Left renal cortex interstitium (tissue), 4 donors: ENCODE results near the gene SLC7A8. TPM values are rescaled to one million over a fixed set of nuclear protein-coding genes. Genes with fewer than 3 reads are reported as not detected.

Experiments
- DNase-seq, 4 donors: peaks; one replicate each; pipeline ENCODE4 v3.0.0-alpha.2; 2013; ENCODE audit warnings: low read depth in 4 of 4, low spot score in 2 of 4, missing footprints in 1 of 4
- polyA plus RNA-seq, 4 donors: library from polyadenylated mRNA; unstranded; fragments of 120-200 nt; gene quantifications; one replicate each; pipeline ENCODE4 v1.2.1, GENCODE V29; 2013; ENCODE audit not compliant: insufficient read length in 4 of 4

SLC7A8 gene
- polyA plus RNA-seq, 4 donors, result 80.6 to 108 (median 96.2) TPM

DNA sequence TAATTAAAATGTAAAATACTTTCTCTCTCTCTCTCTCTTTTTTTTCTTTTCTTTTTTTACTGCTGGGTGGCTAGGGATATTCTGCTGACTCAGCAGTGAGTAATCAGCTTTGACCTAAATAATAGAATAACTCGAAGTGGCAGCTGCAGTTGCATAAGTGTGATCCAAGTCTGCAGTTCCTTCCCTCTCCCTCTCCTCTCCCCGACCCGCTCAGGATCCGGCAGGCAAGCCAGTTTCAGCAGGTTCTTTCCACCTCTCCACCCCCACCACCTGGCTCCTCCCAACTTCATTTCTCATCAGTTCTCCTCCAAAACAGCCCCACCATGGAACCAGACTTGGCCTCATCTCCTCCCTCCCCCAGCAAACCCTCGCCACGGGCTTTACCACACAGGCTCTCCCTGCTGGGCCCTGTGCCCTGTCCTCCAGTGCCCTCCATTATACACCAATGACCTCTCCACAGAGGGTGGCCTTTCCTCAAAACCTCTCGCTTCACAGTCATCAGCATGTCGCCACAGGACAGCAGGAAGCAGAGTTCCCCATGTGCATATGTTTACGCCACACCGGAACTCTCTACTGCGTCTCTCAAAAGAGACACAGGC, 22.4 kb downstream of the SLC7A8 start:
- no peak for DNase-seq

DNA sequence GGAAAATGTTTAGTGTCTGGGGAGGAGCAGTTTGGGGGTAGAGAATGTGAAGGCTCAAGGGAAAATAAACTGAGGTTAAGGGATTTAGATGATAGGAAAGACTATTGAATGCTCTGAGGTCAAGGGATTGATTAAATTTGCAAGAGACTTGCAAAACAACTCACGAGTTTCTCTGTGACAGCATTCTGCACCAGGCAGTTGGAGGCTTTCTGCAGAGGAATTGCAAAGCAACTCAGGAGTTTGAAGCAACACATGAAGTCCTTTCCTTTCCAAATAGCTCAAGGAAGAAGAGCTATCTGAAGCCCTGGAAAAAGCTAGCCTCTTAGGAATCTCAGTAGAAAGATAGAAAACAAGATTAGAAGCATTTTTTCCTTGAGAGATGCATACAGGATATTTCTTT, 23.9 kb downstream of the SLC7A8 start:
- DNase-seq, result no peak

DNA sequence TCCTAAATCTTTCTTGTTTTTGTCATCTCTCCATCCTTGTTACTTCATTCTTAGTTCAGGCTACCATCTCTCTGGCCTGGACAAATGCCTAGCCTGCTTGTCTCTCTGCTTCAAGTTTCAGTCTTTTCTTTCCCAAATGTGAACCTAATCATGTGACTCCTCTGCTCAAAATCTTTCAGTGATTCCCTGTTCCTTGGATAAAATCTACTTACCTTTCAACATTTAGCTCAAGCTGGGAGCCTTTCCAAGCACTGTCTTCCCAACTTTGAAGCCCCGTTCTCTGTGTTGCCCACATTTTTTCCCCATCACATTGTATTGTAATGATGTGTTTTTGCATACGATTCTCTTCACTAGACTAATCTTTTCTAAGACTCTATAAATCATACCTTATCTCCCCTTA, 24.7 kb downstream of the SLC7A8 start:
- no peak for DNase-seq

DNA sequence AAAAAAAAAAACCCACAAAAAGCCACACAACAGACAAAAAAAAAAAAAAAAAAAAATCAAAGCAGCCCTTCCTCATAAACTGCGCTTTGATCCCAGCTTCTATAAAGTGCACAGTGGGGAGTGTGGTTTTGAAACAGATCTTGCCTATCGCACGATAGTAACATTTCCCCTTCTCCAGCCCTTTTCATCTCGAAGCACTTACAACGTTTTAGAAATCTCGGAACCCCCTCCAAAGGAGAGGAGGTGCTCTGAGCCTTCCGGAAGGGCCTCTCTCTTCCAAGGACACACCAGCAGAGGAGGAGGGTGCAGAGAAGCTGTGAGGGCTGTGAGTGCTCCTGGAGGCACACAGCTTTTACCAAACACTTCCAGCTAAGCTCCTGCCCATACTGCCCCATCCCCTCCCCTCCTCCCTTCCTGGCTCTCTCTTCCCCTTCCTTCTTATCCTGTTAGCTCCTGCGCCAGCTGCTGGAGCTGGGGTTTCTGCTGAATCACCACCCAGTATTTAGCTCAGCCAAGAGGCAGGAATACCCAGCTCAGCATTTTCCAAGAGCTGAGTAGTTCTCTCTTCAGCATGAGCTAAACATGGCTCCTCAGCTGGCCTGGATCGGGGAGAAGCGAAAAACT, 28.4 kb downstream of the SLC7A8 start:
- no peak for DNase-seq

DNA sequence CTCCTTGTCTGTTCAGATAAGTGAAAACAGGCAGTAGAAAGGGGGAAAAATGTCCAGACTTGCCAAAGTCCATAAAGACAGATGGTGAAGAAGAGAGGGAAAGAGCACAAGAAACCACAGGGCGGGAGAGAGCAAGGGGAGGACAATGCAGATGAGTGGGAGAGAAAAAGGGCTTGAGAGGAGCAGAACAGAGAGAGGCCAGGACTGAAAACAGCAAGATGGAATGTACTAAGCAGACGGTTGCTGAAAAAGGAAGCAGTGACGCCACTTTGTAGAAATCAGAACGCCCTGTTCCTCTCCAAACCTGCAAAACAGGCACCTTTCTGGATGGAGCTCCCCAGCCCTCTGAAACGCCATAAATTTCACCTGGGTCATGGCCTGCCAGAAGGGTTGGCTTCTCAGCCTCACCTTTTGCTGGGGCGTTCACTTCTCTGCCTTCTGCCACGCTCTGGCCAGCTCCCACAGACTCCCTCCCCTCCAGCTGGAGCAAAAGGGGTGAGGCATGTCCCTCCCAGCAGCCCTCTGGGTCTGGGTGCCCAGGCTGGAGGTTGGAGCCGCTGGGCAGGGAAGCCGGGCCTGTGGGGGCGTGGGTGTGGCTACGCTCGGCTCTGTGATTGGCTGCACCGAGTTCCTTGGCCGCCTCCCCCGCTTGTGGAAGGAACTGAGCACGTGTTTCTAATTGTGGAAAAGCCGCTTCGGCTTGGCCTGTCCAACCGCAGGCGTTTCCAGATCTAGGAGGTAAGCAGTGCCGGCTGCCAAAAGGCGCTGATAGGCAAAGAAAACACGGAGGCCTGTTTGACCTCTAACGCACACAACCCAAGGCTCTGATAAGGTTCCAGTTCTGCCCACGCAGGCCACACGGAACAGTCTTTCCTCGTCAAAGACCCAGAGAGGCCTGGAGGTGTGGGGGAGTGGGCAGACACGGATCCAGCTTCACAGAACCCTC, 29.3 kb downstream of the SLC7A8 start:
- no peak for DNase-seq

DNA sequence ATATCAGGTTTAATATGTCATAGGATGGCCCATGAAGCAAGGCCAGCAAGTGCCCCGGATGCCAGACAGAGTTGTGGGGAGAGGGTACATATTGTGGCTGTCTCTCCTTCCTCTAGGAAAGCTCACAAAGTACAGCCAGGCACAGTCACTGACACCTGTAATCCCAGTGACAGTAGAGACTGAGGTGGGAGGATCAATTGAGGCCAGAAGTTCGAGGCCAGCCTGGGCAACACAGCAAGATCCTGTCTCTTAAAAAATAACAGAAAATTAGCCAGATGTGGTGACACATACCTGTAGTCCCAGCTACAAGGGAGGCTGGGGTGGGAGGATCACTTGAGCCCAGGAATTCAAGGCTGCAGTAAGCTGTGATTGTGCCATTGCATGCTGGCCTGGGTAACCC, 32.1 kb downstream of the SLC7A8 start:
- DNase-seq, result no peak

DNA sequence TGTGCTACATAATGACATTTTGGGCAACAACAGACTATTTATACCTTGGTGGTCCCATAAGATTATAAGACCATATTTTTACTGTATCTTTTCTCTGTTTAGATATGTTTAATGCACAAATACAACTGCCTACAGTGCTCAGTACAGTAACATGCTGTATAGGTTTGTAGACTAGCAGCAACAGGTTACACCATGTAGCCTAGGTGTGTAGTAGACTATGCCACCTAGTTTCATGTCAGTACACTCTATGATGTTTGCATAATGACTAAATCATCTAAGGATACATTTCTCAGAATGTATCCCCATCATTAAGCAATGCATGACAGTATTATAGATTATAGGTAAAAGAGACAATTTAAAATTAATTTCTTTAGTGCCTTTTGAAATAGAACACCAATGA, 33.7 kb downstream of the SLC7A8 start:
- no peak for DNase-seq

DNA sequence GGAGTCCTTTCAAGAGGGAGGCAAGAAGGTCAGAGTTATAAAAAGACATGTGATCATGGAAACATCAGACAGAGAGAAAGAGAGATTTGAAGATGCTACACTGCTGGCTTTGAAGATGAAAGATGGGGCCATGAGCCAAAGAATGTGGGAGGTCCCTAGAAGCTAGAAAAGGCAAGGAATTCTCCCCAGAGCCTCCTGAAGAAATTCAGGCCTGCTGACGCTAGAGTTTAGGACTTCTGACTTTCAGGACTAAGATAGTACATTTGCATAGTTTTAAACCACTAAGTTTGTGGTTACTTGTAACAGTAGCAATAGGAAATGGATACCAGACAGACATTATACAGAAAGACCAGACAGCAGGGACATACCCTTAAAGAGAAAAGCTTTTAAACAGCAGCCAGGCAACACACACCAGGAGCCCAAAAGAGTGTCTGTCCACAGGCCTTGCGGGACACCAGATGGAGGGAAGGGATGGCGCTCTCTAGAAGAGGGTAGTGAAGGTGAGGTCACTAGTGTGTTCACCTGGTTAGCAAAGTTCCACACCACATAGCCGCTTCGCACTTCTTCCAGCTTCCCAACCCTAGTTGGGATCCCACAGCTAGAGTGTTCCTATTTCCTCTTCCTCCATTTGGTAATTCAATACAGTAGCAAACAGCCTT, 34.7 kb downstream of the SLC7A8 start:
- no peak for DNase-seq

DNA sequence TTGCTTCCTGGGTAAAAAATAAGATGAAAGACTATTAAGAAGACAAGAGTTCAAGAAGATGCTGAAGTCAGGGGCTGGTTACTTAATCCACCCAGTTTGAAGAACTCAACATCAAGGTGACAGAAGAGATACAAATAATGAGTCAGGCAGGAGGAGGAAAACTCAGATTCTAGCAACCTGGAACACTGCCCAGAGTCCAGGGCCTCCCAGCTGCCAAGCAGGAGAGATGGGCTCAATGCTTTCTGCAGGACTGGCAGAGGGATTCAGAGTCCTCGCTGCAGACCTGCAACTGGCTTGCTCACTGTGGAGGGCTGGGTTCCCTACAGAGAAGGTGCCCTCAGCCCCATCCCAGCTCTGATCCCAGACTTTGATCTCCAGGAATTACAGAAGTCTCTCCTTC, 35.8 kb downstream of the SLC7A8 start:
- no peak for DNase-seq

DNA sequence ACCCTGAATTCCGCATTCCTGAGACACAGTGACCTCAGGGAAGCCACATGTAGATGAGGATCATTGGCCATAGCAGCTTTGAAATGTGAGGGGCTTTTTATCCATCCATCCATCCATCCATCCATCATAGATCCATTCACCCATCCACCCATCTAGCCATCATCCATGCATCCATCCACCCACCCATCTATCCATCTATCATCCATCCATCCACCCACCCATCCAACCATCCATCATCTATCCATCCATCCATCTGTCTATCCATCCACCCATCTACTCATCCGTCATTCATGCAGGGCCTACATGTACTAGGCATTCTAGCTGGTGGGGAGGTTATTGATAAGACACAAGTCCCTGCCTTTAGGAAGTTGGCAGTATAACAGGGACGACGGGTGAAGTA, 36.5 kb downstream of the SLC7A8 start:
- no peak for DNase-seq

DNA sequence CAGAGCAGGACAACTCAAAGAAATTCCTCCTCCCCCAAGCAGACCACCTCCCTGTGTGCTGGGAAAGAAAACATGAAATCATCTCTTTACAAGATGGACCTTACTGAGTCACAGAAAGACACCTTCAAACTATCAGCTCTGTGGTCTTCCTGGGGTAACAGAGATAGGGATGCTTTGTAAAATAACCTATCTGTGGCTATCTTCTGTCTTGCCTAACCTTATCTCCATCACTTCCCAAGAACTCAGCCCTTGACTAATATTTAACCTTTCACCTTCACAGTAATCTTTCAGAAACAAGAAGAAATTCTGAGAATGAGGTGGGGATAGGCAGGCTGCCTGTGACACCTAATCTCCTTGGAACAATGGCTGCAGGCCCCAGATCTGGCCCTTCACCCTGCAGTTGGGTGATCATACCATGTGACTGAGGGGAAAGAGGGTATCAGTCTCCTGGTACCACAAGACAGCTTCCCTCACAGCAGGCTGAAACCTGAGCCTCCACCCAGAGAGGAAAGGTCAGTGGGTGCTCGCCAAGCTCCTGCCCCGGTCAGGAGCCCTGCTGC, 37.0 kb downstream of the SLC7A8 start:
- no peak for DNase-seq

DNA sequence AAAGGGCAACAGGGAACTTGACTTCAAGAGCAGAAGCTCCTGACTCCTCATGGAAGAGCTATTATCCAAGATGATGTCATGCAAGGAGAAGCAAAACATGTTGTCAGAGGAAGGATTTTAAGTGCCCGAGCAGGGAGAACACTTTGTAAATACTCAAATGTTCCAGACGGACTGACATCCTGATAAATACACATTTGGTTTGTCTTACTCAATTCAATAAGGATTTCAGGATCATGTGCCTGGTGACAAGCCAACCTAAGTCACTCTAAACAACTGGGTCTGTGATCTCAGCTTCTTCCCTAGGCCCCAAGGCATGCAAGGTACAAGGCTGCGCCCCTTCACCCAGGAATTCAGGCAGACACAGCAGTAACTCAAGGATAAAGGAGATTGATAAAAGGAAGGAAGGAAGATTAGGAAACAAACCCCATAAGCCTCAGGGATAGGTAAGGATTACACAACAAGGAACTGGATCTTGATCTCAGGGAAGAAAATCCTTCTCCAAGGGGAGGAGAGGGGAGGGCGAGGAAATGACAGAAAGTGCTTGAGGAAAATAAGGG, 37.6 kb downstream of the SLC7A8 start:
- DNase-seq, result no peak

DNA sequence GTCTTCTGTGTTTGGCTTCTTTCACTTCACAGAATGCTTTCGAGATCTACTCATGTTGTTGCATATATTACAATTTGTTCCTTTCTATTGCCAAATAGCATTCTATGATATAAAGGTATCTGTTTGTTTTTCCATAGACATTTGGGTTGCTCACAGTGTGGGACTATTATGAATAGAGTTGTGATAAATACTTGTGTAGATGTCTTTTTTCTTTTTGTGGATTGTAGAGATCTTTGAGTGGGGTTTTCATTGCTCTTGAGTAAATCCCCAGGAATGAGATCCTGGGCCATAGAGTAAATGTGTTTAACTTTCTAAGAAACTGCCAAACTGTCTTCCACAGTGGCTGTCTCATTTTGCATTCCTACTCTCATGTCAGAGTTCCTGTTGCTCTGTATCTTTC, 39.5 kb downstream of the SLC7A8 start:
- DNase-seq, result no peak

DNA sequence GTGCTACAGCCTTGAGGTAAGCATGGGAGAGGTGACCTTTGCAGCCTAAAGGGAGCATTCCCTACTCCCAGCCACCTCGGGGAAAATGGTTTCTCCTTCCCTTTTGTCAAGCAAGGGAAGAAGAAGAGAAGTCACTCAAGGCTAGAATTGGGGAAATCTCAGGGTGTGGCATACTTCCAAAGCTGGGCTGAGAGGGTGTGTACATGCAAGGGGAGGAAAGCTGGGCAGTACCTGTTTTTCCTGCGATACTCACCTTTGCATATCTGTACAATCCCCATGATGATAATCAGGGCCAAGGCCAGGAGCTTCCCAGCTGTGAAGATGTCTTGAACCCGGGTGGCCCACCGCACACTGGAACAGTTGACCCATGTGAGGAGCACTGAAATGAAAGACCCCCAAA, 40.6 kb downstream of the SLC7A8 start:
- DNase-seq, result no peak

DNA sequence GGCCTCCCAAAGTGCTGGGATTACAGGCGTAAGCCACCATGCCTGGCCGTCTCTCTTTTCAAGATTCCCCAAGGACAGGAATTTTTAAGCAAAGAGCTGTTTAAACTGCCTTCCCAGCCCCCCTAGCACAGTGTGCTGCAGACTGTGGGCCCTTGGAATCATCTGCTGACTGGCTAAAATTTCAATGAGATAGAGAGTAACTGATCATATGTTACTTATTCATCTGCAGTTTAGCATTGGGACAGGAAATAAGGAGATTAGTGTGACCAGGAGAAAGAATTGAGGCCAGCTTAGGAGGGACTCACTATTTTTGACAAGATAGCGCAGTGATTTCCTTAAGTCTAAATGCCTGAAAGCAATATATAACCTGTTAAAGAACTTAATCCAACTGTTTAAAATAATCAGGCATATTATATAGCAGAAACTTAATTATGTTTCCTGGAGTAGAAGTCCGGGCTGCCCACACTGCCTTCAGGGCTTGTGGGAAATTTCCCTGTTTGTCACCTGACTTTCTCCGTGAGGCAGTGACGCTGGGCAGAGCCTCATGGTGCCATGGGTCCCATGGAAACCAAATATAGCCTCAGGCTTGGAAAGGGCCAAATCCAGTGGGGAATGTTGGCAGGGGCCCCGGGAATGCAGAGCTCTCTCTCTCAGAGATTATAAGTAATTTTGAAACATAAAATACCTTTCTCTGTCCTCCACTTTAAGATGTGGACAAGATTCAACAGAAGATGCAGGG, 41.6 kb downstream of the SLC7A8 start:
- no peak for DNase-seq

DNA sequence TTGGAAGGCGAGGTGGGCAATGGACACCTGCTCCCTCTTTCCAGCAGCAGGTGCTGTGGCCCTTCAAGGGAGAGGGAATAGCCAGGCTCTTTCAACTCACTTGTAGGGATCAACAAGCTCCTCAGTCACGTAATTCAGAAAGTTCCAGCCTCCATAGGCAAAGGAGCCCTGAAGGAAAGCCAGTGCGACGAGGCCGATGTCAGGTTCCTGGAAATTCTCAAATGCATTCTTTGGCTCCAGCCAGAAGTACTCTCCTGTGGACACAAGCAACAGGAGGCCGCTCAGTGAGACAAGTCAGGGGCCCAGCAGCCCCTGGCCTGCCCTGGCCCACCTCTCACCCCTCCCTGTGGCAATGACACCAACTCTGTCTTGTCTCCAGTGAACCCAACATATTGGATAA, 43.1 kb downstream of the SLC7A8 start:
- DNase-seq, result no peak

DNA sequence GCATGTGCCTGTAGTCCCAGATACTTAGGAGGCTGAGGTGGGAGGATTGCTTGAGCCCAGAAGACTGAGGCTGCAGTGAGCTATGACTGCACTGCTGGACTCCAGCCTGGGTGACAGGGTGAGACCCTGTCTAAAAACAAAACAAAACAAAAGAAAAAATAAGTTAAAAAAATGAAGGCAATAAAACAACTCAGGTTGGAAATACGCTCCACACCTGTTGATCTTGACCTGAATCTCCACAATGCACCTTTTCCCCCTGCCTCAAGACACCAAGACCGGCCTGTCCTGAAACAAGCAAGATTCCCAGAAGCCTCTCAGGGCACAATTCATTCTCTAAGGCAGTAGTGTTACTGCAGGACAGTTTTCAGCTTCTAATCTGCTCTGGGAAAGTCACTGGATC, 43.6 kb downstream of the SLC7A8 start:
- no peak for DNase-seq

DNA sequence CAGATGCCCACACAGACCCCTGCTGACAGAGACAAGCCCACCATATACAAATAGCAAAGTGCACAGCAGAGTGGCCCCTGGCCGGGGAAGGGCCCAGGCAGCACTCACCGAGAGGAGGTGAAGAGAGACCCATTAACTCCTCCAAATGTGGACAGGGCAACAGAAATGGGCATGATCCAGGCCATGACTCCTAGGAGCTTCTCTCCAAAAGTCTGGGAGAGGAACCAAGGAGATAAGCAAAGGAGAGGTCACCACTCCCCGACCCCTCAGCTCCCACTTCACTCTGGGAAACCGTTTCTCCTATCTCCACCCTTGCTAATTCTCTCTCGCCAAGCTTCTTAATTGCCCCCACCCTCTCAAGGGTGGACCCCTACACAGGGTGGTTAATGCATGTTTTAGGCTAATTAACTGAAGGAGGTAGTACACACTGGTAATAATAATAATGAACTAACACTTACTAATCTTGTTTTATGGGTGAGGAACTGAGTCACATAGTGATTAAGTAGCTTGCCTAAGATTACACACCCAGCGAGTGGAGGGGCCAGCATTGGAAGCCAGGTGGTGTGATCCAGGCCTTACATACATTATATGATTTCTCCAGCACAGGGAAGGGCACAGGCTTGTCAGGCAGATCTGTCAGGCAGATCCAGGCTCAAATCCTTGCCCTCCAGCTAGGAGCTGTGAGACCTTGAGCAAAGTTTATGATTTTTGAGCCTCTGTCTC, 45.5 kb downstream of the SLC7A8 start:
- DNase-seq, result no peak

DNA sequence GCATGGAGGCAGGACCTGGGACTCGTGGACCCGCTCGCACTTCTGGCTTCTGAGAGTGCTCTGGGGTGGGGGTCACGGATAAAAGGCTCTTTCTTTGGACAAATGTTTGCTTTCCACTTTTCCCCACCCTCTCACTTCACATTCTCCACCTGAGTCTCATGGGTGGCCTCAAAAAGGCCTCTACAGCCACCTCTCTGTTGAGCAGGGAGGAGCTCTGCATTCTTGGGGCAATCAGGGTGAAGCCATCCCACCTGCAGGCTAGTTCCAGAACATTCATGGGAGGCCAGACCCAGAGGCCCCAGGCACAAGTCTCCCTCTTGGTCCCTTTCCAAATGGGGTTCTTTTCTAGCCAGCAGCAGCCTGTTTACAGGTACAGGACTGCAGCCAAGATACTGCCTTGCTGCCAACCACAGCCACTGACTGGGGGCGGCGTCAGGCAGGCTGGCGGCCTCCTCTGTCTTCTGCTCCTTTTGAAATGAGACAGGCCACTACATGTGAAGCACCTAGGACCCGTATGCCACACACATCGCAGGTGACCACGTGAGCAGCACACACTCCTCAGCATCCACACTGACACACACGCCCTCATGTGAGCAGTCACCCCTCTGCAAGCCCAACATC, 46.2 kb downstream of the SLC7A8 start:
- DNase-seq, result no peak
